ENCODE data around the gene NLRP1.
A peak's percentile ranks its signal among the peaks of the same experiment; 100 is the strongest.

NLRP1 gene

GRCh38 chr17:5584383-5585286, at the start of gene NLRP1:
Gene NLRP1, minus strand, starts transcription at chr17:5584509. Its CDS starts 552 bp downstream, at chr17:5583957.
- DNase-seq, result peak; percentile 87

DNA sequence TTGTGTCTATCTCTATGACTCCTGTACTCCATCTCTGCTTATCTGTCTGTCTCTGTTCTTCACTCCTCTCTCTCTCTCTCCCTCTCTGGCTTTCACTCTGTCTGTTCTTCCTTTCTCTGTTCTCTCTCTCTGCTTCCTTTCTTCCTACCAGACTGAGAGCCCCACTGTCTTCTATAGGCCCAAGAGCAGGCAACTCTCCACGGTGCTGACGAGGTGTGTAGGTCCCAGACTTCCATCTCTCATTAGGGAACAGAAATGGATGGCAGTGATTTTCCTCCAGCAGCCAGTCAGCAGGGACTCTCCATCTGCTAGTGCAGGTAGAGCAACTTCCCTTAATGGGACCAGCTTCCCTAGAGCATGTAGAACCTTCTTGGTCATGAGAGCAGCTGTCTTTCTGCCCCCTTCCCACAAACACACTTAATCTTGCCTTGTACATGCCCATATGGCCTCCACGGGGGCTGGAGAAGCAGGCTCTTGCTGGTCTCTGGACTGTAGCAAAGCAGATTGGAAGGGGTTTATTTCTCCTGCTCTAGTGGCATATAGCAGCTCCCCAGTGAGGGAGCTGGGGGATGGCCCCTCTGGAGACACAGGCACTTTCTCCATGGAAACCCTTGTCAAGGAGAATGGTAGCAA, 47.8 kb upstream of the NLRP1 start:
- DNase-seq, result no peak

- DNase-seq, result no peak
These were observed 46.1 kb upstream of the NLRP1 start for GRCh38 chr17:5630434-5630833.

DNA sequence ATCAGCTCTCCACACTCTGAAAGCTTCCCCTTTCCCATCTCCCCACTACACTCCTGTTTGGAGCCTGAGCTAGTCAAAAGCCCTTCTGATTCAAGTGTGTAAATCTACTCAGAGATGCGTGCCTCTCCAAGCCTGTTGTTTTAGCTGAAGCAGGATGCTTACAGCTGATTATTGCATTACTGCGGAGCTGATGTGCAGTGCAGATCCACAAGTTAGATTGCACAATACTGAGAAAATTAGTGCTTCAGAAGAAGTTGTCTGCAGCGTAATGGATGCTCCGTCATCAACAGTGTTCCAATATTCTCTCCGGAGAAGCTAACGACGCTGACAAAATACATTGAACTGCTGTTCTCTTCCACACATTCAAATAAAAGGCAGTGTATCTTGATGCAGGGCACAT, 44.8 kb upstream of the NLRP1 start:
- peak; percentile 77 for DNase-seq

GRCh38 chr17:5628262-5628661, 44.0 kb upstream of the NLRP1 start:
- DNase-seq, result no peak

DNA sequence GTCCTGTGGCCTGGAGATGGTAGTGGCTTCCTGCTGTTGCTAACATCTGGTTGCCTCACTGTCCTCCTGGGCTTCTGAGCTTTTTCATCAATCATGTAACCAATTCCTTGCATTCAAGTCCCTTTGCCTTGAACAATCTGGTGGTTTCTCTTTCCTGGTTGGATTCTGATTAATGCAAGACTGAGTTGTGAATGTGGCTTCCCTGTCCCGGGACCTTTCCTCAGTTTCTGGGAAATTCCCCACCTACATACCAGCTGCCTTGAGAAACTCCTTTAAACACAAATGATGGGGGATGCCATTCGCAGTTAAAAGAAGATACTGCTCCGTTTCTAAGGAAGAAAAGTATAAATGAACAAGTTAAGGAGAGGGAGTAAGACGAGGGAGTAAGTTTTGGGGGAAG, 39.9 kb upstream of the NLRP1 start:
- no peak for DNase-seq

GRCh38 chr17:5621729-5622128, 37.4 kb upstream of the NLRP1 start:
- DNase-seq, result no peak

DNA sequence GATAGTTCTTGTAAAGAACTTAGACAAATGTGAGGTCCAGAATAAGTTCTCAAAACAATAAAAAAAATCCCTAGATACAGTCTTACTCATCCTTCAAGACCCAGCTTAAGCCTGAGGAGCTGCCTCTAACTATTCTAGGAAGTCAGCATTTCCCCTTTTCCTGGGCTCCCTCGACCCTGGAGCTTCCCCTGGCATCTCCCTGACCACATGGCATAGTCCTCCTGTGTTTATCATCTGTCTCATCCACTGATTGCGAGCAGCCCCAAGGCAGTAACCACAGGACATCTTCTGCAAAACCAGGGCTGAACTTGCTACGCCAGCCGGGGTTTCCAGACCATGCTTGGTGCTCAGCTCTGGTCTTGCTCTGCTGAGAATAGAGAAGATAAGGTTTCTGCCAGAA, 36.7 kb upstream of the NLRP1 start:
- no peak for DNase-seq

GRCh38 chr17:5619088-5619740, 34.9 kb upstream of the NLRP1 start:
- DNase-seq, result peak; percentile 65

- no peak for DNase-seq
These were observed 34.2 kb upstream of the NLRP1 start for GRCh38 chr17:5618476-5618875.

DNA sequence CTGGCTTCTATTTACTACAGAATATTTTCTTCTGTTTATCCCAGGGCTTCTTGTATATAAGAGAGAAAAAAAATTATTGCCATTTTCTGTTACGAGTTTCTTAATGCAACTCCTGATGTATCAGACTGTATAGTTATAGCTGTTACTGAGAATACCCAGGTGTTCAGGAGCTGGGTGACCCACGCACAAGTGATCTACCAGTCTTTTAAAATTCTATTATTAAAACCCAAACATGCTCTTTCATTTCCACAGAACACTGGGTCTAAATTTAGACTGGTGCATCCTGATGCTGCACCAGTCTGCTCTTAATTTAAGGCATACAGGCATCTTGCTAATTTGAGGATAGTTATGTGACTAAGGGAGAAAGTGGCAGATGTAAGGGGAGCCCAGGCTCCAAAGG, 31.2 kb upstream of the NLRP1 start:
- DNase-seq, result no peak

DNA sequence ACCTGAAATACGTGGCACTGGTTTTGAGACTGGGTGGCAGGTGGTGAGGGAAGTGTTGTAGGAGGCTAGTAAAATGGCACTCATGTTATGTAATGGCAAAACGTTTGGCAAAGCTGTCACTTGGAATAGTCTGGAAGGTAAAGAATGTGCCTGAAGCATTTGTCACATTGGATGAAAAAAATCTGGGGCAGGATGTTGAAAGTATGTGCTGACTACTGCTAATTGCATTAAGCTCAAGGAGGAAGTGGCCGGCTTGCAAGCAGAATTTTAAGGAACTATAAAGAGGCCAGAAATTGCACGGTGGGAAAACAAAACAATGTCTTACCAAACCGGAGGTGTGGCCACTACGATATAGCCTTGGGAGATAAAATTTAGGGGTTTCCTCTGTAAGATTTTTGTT, 26.6 kb upstream of the NLRP1 start:
- DNase-seq, result no peak

GRCh38 chr17:5608399-5609112, 24.2 kb upstream of the NLRP1 start:
- no peak for DNase-seq

GRCh38 chr17:5607946-5608345, 23.6 kb upstream of the NLRP1 start:
- no peak for DNase-seq

DNA sequence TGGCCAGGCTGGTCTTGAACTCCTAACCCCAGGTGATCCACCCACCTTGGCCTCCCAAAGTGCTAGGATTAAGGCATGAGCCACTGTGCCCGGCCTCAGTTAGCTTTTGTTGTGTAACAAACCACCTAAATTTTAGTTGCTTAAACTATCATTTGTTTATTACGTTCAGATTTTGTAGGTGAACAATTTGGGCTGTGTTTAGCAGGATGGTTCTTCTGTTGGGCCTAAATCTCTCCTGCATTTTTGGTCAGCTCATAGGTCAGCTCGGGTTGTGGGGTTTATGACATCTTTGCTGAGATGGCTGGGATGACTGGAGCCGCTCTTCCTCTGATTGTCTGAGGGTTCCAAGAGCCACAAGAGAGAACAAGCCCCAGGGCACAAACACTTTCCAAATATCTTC, 21.1 kb upstream of the NLRP1 start:
- DNase-seq, result no peak

DNA sequence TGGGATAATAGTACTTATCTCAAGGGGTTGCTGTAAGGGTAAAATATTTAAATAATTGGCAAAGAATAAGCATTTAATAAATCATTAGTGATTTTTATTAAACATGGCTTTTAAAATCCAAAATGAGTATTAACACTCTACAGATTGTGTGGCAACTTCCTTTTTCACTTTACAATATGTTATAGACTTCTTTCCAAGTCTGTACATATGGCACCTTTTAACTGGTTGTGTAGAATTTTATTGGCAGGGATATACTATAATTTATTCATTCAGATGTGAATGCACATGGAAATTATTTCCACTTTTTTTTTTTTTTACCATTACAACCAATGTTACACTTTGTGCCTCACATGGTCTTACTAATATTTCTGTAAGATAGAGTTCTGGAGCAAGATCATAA, 15.7 kb upstream of the NLRP1 start:
- no peak for DNase-seq

DNA sequence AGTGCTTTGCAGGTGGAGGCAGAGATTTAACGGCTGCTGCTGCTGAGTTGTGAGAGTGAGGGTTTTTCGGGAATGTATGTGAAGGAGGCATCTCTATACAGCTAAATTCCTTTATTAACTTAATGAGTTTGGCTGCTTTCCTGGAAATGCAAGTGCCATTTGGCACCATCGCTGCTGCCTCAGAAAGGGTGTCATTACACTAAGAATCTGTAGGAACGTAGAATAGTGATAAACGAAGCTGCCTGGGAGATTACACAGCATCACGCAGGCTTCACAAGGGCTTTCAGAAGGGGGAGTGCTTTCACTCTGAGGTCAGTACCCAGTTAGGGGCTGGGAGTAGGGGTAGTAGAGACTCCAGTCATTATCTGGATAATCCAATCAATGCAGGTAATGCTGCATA, 14.1 kb upstream of the NLRP1 start:
- DNase-seq, result no peak

GRCh38 chr17:5596421-5596820, 12.1 kb upstream of the NLRP1 start:
- DNase-seq, result no peak

GRCh38 chr17:5595831-5596230, 11.5 kb upstream of the NLRP1 start:
- no peak for DNase-seq

DNA sequence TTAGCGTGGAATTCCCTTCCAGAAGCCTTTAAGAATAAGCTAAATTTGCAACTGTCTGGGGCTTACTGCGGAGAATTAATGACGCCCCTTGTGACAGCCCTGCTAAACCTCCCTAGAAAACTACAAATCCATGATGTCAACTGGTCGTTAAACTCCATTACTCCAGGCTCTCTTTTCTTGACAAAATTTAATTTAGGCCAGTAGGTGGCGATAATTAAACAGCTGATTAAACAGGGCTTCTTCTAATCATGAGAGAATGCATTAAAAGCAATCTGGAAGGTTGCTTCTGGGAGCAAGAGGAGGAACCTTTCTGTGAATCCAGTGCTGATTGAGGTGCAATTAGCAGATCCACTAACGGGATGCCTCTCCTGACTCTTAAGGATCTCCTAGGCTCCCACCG, 8.1 kb upstream of the NLRP1 start:
- no peak for DNase-seq

DNA sequence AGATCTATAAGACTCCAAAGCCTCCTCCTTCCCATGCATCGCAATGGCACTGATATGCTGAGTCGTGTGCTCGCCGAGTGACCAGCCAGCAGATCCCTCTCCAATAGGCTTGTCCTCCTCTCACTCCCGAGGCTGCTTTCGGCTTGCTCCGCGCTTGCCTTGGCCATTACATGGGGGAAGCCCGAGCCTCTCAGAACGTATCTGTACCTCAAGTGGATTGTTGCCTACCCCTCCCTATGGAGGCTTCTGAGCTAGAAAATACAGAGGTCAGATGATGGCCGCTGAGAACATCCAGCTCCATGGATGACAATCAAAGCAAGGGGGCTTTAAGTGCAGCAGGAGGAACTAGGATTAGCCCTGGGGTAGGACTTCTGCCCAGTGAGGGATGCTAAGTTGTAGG, 7.7 kb upstream of the NLRP1 start:
- no peak for DNase-seq

- no peak for DNase-seq
These were observed 4.3 kb upstream of the NLRP1 start for GRCh38 chr17:5588584-5588983.

DNA sequence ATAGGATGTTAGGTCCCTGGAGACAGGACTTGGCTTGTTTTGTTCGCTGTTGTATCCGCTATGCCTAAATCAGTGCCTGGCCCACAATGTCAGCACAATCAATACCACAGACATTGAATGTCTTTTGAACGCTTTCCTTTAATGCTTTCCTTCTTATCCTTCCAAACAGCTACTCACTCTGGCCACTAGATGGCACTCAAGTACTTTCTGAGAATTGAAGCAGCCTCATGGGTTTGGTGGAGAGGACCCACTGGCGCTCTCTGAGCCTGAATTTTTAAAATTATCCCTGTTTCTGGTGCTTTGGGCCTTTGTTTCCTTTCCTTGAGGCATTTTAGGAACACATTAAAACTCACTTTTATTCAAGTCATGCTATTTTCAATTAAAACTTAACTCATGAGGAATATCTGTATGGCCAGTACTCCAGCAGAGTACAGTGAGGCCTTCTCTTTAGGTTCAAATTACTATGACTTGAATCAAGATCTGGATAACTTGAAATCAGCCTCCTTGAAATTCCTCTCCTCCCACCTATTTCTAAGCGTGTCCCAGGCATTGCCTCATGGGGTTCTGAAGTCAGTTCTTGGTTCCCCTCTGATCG, 3.2 kb upstream of the NLRP1 start:
- DNase-seq, result peak; percentile 44
